HG03103 (cell line): ENCODE measurements around the gene ISG15.
"Not testable (repeated sequence)": the region's sequence is repeated elsewhere in the genome, so short reads cannot be mapped to it uniquely, and the experiment has no call there.

ENCODE experiments used
- ATAC-seq: cut with Tn5 transposase; IDR thresholded peaks from one replicate; pipeline ENCODE4 v1.9.1; 2021; ENCODE audit warnings: low read depth; ENCODE audit not compliant: unreplicated experiment

Gene ISG15

GRCh38 chr1:1024771-1025699, 11.7 kb downstream of the ISG15 start:
- ATAC-seq: no peak

DNA sequence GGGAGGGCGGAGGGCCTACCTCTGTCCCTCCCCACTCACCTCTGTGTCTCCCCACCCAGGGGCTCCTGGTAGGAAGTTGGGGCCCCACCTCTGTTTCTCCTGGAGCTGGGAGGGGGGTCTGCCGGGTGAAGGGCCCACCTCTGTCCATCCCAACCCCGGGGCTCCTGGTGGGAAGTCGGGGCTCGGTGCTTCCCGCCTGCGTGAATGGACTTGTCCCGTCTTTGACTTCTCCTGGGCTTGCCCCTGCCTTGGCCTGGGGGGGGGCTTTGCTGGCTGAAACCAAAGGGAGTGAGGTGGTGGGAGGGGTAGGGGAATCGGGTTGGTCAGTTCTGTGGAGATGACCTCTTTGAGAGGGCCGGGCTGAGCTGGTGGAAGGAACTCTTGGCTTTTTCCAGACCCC, 12.4 kb downstream of the ISG15 start:
- no peak for ATAC-seq

GRCh38 chr1:1026599-1027413, 13.5 kb downstream of the ISG15 start:
- ATAC-seq: no peak

- no peak for ATAC-seq
These were observed 14.5 kb downstream of the ISG15 start for GRCh38 chr1:1027791-1028190.

DNA sequence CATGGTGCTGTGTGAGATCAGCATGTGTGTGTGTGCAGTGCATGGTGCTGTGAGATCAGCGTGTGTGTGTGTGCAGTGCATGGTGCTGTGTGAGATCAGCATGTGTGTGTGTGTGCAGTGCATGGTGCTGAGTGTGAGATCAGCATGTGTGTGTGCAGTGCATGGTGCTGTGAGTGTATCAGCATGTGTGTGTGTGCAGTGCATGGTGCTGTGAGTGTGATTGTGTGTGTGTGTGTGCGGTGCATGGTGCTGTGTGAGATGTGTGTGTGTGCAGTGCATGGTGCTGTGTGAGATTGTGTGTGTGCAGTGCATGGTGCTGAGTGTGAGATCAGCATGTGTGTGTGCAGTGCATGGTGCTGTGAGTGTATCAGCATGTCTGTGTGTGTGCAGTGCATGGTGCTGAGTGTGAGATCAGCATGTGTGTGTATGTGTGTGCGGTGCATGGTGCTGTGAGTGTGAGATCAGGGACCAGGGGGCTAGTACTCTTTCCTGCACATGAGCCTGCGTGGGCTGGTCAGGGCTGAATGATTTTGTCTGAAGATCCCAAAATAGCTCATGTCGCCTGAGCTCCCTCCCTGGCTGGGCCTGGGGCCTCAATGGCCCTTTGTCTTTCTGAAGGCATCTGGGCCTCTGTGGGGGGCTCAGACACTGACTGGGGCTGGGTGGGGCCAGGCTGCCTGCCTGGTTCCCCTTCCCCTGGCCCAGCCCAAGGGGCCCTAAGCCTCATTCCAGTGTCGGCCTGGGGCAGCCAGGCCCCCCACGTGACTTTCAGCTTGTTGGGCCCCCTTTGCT, 17.8 kb downstream of the ISG15 start:
- not testable (repeated sequence) for ATAC-seq

DNA sequence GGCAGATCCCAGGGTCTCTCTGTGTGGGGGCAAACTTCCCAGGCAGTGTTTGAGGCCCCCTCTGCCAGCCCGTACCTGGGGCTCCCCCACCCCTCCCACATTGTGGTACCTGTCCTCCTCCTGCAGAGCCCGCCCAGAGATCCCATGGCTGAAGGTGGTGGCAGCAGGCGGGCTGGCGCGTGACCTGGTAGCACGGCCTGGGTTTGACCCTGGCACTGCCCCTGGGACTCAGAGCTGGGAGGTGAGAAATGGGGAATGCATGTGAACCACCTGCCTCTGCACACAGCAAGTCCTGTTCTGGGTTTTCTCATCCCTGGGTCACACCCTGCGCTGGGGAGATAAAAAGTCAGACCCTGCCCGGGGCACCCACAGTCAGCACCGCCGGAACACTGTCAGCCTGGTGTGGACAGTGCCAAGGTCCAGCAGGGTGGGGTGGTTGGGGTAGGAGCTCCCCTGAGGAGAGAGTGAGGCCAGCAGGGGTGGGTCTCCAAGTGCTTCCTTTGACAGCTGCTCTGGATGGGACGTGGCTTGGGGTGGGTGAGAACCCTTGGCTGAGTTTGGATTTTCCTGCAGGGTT, 18.4 kb downstream of the ISG15 start:
- ATAC-seq: no peak

GRCh38 chr1:1032424-1032823, 19.1 kb downstream of the ISG15 start:
- no peak for ATAC-seq

DNA sequence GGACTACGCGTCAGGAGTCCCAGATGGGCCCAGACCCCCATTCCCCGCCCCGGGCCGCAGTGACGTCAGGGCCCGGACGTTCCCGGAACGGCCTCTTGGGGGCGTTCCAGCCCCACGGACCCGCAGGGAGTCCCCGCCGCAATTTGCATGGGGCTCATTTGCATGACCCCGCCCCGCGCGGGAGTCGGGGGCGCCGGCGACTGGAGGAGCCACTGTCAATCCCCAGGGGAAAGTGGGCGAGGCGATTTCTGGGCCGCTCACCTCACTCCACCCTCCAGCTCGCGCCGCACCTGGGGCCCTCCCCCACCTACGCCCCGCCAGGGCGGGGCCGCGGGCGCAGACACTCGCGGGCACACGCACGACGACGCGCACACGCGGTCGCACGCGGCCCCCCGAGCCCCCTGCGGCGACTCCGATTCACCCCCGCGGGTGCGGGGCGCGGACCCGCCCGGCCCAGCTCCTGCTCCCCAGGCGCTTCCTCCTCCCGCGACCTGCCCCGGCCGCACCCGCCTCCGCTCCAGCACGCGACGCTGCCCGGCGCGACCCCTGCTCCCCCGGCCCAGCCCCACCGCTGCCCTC, 19.8 kb downstream of the ISG15 start:
- peak; percentile 70 for ATAC-seq

- no peak for ATAC-seq
These were observed 20.6 kb downstream of the ISG15 start for GRCh38 chr1:1033731-1034438.

GRCh38 chr1:1034439-1034781, 21.1 kb downstream of the ISG15 start:
- no peak for ATAC-seq

DNA sequence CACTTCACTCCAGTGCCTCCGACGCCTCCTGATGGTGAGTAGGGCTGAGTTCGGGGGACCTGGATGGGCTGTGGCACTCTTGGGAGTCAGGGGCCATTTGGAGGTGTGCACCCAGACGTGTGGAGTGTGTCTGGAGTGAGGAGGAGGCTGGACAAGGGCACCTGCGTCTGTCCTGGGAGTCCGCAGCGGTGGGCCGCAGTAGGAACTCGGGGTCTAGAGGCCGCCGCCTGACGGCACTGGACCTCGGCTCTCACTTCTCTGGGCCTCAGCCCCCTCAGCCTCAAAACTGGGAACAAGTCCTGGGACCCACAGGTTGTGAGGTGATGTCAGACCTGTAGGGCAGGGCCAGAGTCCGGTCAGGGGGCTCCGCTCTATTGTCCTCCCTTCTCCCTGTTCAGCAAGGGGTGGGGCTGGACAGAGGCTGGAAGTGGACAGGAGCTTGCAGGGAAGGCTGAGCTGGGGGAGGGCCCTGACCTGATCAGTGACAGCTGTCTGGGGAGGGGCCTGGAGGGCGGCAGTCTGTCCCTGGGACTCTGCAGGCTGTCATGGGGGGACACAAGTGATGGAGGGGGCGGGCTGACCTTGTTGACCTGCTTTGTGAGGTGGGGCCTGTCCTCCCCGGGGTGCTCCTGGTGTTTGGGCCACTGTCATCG, 22.1 kb downstream of the ISG15 start:
- ATAC-seq: no peak

- ATAC-seq: no peak
These were observed 24.4 kb downstream of the ISG15 start for GRCh38 chr1:1037366-1038327.

DNA sequence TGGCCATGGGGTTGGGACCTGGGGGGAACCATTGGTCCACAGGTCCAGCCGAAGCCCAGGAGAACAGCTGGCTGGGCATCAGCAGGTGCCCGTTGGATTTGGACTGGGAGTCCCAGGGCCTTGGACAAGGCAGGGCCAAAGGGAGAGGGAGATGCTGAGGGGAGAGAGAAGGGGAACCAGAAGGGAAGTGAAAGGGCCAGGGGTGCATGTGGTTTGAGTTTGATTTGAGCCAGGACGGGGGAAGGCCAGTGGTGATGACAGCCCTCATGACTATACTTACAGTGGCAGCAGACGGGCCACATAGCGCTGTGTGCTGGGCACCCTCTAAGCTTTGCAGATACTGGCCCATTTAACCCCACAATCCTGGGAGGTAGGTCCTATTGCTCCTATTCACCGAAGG, 25.4 kb downstream of the ISG15 start:
- peak; percentile 49 for ATAC-seq

DNA sequence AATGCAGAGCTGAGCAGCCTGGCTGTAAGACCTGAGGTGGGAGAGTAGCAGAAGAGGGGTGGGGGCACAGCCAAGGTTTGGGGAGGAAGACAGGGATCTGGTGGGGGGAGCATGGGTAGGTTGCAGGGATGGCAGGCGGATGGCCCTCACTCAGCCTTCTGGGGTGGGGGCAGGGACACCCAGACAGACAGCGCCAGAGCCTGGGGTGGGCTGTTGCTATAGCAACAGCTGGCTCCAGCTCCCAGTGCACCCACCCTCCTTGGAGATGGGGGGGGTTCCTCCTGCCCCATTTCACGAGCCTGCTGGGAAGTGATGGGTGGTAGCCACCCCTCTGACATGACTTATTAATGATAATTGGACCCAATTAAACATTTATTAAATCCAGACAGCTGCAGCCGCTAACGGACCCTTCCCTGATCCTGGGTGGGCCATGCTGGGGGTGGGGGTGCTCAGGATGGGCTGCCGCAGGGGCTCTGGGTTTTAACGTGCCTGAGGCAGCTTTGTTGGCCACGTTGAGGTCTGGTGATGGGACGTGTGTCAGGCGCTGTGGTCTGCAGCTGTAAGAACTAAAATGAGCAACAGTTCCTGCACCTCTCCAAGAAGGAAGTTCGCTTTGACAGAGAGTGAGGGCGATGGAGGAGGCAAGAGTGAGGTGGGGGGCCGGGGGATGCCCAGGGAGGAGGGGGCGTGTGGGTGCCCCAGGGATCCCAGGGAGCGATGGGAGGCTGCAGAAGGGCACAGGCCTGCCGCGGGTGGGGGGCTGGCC, 26.0 kb downstream of the ISG15 start:
- ATAC-seq: no peak

- no peak for ATAC-seq
These were observed 27.0 kb downstream of the ISG15 start for GRCh38 chr1:1040004-1040991.

DNA sequence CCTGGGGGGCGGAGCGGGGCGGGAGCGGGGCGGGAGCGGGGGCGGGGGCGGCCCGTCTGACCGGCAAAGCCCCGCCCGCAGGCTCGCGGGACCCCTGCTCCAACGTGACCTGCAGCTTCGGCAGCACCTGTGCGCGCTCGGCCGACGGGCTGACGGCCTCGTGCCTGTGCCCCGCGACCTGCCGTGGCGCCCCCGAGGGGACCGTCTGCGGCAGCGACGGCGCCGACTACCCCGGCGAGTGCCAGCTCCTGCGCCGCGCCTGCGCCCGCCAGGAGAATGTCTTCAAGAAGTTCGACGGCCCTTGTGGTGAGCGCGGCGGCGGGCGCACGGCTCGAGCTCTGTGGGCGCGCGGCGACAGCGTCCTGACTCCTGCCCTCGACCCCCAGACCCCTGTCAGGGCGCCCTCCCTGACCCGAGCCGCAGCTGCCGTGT, 27.8 kb downstream of the ISG15 start:
- no peak for ATAC-seq
